ENCODE results near the gene HLA-DPB1. TPM values are rescaled to one million over a fixed set of nuclear protein-coding genes. Genes with fewer than 3 reads are reported as not detected.

HLA-DPB1 gene
- polyA plus RNA-seq, 1 donor from 2014 or later, result 2.3 TPM

- Histone ChIP-seq H3K36me3 (ENCODE audit: insufficient read depth, low read length) (no peaks in the 10 kb centered on the region), H3K4me3 (ENCODE audit: low read length) (no peak overlapping the region), H3K4me2 (ENCODE audit: low read length) (no peak overlapping the region), H3K9me3 (ENCODE audit: low read length) (no peaks in the 10 kb centered on the region), H2AFZ (ENCODE audit: low read depth, low read length) (no peak overlapping the region), H3K27me3 (ENCODE audit: insufficient read depth, low read depth, low read length) (no peaks in the 10 kb centered on the region), H3K9ac (ENCODE audit: low read length) (no peak overlapping the region), H3K9me2 (ENCODE audit: insufficient read depth, low read length) (no peaks in the 10 kb centered on the region), H3K27ac (ENCODE audit: low read length) (no peak overlapping the region), H3K79me2 (replicated peaks; ENCODE audit: insufficient read depth, low read length) (no peaks in the 10 kb centered on the region), H3F3A (ENCODE audit: insufficient read depth, low read length, poor library complexity, severe bottlenecking) (no peaks in the 10 kb centered on the region), H4K20me1 (ENCODE audit: insufficient read depth) (no peaks in the 10 kb centered on the region)
- no peak for TF ChIP-seq EP300 (conservative IDR thresholded peaks at IDR 0.05; ENCODE audit: poor library complexity, severe bottlenecking)
- no peak for TF ChIP-seq POLR2AphosphoS5 (IDR thresholded peaks at IDR 0.05)
- TF ChIP-seq REST (IDR thresholded peaks at IDR 0.05; ENCODE audit: borderline replicate concordance), result no peak
- TF ChIP-seq RAD21 (conservative IDR thresholded peaks at IDR 0.05), result no peak
- no peak for TF ChIP-seq MXI1 (conservative IDR thresholded peaks at IDR 0.05; ENCODE audit: poor library complexity, severe bottlenecking)
- TF ChIP-seq CTCF (IDR thresholded peaks at IDR 0.05; ENCODE audit: poor library complexity, severe bottlenecking), result no peak
- TF ChIP-seq EZH2 (IDR thresholded peaks at IDR 0.05; ENCODE audit: borderline replicate concordance, insufficient read depth, low read length, poor library complexity, severe bottlenecking), result no peak
- no peak for TF ChIP-seq TAF1 (IDR thresholded peaks at IDR 0.05; ENCODE audit: low read depth)
- no peak for TF ChIP-seq SMC3 (conservative IDR thresholded peaks at IDR 0.05; ENCODE audit: poor library complexity)
Measured at GRCh38 chr6:33132081-33132524, 56.3 kb downstream of the HLA-DPB1 start.

GRCh38 chr6:33136310-33136900 lies 60.6 kb downstream of the HLA-DPB1 start:
- H3K4me2 ChIP-seq (ENCODE audit: low read length), result no peak overlapping the region
- no peak overlapping the region for H2AFZ ChIP-seq (ENCODE audit: low read depth, low read length)
- no peaks in the 10 kb centered on the region for H3K9me3 ChIP-seq (ENCODE audit: low read length)
- no peak overlapping the region for H3K27ac ChIP-seq (ENCODE audit: low read length)
- no peaks in the 10 kb centered on the region for H3F3A ChIP-seq (ENCODE audit: insufficient read depth, low read length, poor library complexity, severe bottlenecking)
- no peaks in the 10 kb centered on the region for H4K20me1 ChIP-seq (ENCODE audit: insufficient read depth)
- no peaks in the 10 kb centered on the region for H3K79me2 ChIP-seq (replicated peaks; ENCODE audit: insufficient read depth, low read length)
- no peak overlapping the region for H3K4me3 ChIP-seq (ENCODE audit: low read length)
- TF ChIP-seq EZH2 (IDR thresholded peaks at IDR 0.05; ENCODE audit: borderline replicate concordance, insufficient read depth, low read length, poor library complexity, severe bottlenecking) (no peak), RAD21 (conservative IDR thresholded peaks at IDR 0.05) (no peak), EP300 (conservative IDR thresholded peaks at IDR 0.05; ENCODE audit: poor library complexity, severe bottlenecking) (no peak), TAF1 (IDR thresholded peaks at IDR 0.05; ENCODE audit: low read depth) (no peak), REST (IDR thresholded peaks at IDR 0.05; ENCODE audit: borderline replicate concordance) (no peak), SMC3 (conservative IDR thresholded peaks at IDR 0.05; ENCODE audit: poor library complexity) (no peak), POLR2AphosphoS5 (IDR thresholded peaks at IDR 0.05) (no peak)
- H3K9ac ChIP-seq (ENCODE audit: low read length), result no peak overlapping the region
- H3K9me2 ChIP-seq (ENCODE audit: insufficient read depth, low read length), result no peaks in the 10 kb centered on the region
- no peaks in the 10 kb centered on the region for H3K36me3 ChIP-seq (ENCODE audit: insufficient read depth, low read length)
- no peaks in the 10 kb centered on the region for H3K27me3 ChIP-seq (ENCODE audit: insufficient read depth, low read depth, low read length)

All from neural cell (in vitro differentiated cells).